Tibial nerve (tissue), 4 donors: ENCODE measurements around the gene PKNOX2.

Experiments used
- EP300 ChIP-seq, 2 donors: sonication (generic); formaldehyde crosslinking; IDR thresholded peaks; one replicate each; pipeline ENCODE4 v1.6.1; 2017; ENCODE audit warnings: antibody characterized with exemption in 2 of 2, mild to moderate bottlenecking in 1 of 2
- POLR2A ChIP-seq, 2 donors: fragments of 450-650 bp; IDR thresholded peaks; one replicate each; pipeline ENCODE4 v1.6.1; 2017; ENCODE audit warnings: antibody characterized with exemption in 2 of 2, mild to moderate bottlenecking in 2 of 2, moderate library complexity in 2 of 2
- TF ChIP-seq, protein P1 (sequence below), 5 experiments: fragments of 200-600 bp in 3 of 5; fragments of 450-650 bp in 2 of 5; sonication (generic) in 3 of 5; IDR thresholded peaks; one replicate each; pipeline ENCODE4 v1.5.1; 2016 to 2019; ENCODE audit warnings: antibody characterized with exemption in 5 of 5, mild to moderate bottlenecking in 3 of 5, moderate library complexity in 2 of 5

DNA sequence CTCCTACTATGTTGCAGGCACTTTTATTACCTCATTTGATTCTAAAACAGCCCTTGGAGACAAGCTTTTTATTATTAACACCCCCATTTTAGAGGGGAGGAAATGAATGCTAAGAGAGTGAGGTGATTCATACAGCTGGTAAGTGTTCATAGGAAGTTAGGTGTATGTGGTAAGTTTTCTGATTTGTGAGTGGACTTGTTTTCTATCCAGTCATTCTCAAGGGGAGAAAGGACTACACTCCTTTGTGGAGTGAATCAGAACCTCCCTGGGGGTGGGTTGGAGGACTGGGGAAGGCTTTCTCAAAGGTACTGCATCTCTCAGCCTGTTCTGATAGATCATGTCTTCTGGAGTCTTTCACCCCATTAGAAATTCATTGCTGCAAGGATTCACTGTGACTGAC, 23.5 kb downstream of the PKNOX2 start:
- TF ChIP-seq, protein P1, sequence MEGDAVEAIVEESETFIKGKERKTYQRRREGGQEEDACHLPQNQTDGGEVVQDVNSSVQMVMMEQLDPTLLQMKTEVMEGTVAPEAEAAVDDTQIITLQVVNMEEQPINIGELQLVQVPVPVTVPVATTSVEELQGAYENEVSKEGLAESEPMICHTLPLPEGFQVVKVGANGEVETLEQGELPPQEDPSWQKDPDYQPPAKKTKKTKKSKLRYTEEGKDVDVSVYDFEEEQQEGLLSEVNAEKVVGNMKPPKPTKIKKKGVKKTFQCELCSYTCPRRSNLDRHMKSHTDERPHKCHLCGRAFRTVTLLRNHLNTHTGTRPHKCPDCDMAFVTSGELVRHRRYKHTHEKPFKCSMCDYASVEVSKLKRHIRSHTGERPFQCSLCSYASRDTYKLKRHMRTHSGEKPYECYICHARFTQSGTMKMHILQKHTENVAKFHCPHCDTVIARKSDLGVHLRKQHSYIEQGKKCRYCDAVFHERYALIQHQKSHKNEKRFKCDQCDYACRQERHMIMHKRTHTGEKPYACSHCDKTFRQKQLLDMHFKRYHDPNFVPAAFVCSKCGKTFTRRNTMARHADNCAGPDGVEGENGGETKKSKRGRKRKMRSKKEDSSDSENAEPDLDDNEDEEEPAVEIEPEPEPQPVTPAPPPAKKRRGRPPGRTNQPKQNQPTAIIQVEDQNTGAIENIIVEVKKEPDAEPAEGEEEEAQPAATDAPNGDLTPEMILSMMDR (IDR thresholded peaks at IDR 0.05) = no peak
- no peak for TF ChIP-seq POLR2A (IDR thresholded peaks at IDR 0.05)
- no peak for TF ChIP-seq EP300 (IDR thresholded peaks at IDR 0.05)
